ENCODE results near the gene STAC.

STAC gene

GRCh38 chr3:36511791-36512486 is 131.6 kb downstream of the STAC start:
- ATAC-seq: no peak
- Mint-ChIP-seq H3K4me3 (no peak overlapping the region), H3K27ac (no peak overlapping the region), H3K9me3 (peaks cover 0 to 12% of the 10 kb centered on the region in 2 donors), H3K4me1 (no peaks in the 10 kb centered on the region), H3K27me3 (no peaks in the 10 kb centered on the region)
- no peak for DNase-seq

DNA sequence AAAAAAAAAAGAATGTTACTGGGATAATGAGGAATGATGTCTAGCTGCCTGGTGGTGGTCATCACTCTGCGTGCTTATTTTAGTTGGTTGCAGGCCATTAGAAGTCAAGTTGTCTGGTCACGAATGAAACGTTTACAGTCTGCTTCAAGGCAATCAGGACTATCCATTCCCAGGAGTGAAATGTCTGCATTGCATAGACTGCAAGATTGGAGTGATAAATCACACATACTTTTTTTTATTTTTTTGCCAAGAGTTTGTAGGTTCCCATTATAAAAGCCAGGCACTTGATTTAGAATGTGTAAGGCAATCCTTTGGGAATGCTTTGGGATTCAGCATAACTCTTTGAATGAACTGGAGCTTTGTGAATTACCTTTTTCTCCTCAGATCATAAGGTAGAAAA is 132.3 kb downstream of the STAC start:
- Mint-ChIP-seq H3K4me3 (no peak overlapping the region), H3K27me3 (no peaks in the 10 kb centered on the region), H3K9me3 (peaks cover 0 to 12% of the 10 kb centered on the region in 2 donors), H3K27ac (no peak overlapping the region), H3K4me1 (no peaks in the 10 kb centered on the region)
- ATAC-seq (no peak), DNase-seq (no peak)

- no peaks in the 10 kb centered on the region for H3K4me1 Mint-ChIP-seq
- no peak overlapping the region for H3K4me3 Mint-ChIP-seq
- no peak for DNase-seq
- no peak for ATAC-seq
- H3K27ac Mint-ChIP-seq: no peak overlapping the region
- no peaks in the 10 kb centered on the region for H3K9me3 Mint-ChIP-seq
- H3K27me3 Mint-ChIP-seq: peaks cover 7% of the 10 kb centered on the region
Measured at GRCh38 chr3:36514171-36514570, 133.9 kb downstream of the STAC start.

DNA sequence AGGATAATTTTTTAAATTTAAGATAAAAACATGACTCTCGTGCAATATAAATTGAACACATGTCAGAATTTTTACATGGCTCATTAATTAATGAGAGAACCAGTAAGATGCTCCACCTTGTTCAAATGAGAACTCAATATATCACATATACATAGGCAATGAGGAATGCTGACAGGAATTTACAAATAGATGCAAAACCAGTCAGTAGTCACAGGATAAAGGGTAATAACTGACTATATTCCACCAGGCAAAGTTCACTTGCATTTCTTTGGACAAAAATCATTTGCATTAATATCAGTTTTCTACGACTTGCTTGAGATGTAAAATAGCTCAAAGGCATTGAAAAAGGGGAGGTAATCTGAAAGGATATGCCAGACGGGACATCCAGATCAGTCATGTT is 139.4 kb downstream of the STAC start:
- Mint-ChIP-seq H3K27ac (no peak overlapping the region), H3K9me3 (no peaks in the 10 kb centered on the region), H3K4me1 (no peaks in the 10 kb centered on the region), H3K4me3 (no peak overlapping the region), H3K27me3 (peaks cover 7% of the 10 kb centered on the region)
- no peak for DNase-seq
- ATAC-seq: no peak

- H3K27me3 Mint-ChIP-seq: peaks cover 7% of the 10 kb centered on the region
- no peak overlapping the region for H3K27ac Mint-ChIP-seq
- DNase-seq (no peak), ATAC-seq (no peak)
- no peak overlapping the region for H3K4me3 Mint-ChIP-seq
- H3K9me3 Mint-ChIP-seq: no peaks in the 10 kb centered on the region
- no peaks in the 10 kb centered on the region for H3K4me1 Mint-ChIP-seq
Measured at GRCh38 chr3:36520241-36521006, 140.1 kb downstream of the STAC start.

- Mint-ChIP-seq H3K4me3 (no peak overlapping the region), H3K27me3 (peaks cover 7% of the 10 kb centered on the region), H3K27ac (no peak overlapping the region), H3K9me3 (no peaks in the 10 kb centered on the region), H3K4me1 (no peaks in the 10 kb centered on the region)
- ATAC-seq: no peak
- DNase-seq: no peak
Measured at GRCh38 chr3:36521007-36521379, 140.7 kb downstream of the STAC start.

GRCh38 chr3:36524560-36524959 is 144.3 kb downstream of the STAC start:
- DNase-seq (no peak), ATAC-seq (no peak)
- Mint-ChIP-seq H3K4me3 (no peak overlapping the region), H3K27me3 (no peaks in the 10 kb centered on the region), H3K27ac (no peak overlapping the region), H3K4me1 (no peaks in the 10 kb centered on the region), H3K9me3 (no peaks in the 10 kb centered on the region)

- Mint-ChIP-seq H3K27ac (no peak overlapping the region), H3K9me3 (no peaks in the 10 kb centered on the region), H3K4me3 (no peak overlapping the region), H3K4me1 (no peaks in the 10 kb centered on the region), H3K27me3 (no peaks in the 10 kb centered on the region)
- DNase-seq: no peak
- no peak for ATAC-seq
Measured at GRCh38 chr3:36525115-36525801, 145.0 kb downstream of the STAC start.

GRCh38 chr3:36538136-36538749 is 157.9 kb downstream of the STAC start:
- DNase-seq: no peak
- Mint-ChIP-seq H3K27ac (no peak overlapping the region), H3K9me3 (no peaks in the 10 kb centered on the region), H3K27me3 (no peaks in the 10 kb centered on the region), H3K4me3 (no peak overlapping the region), H3K4me1 (no peaks in the 10 kb centered on the region)
- no peak for ATAC-seq

- Mint-ChIP-seq H3K27me3 (peaks cover 5% of the 10 kb centered on the region), H3K9me3 (no peaks in the 10 kb centered on the region), H3K27ac (no peak overlapping the region), H3K4me3 (no peak overlapping the region), H3K4me1 (no peaks in the 10 kb centered on the region)
- ATAC-seq (no peak), DNase-seq (no peak)
Measured at GRCh38 chr3:36540888-36541518, 160.7 kb downstream of the STAC start.

DNA sequence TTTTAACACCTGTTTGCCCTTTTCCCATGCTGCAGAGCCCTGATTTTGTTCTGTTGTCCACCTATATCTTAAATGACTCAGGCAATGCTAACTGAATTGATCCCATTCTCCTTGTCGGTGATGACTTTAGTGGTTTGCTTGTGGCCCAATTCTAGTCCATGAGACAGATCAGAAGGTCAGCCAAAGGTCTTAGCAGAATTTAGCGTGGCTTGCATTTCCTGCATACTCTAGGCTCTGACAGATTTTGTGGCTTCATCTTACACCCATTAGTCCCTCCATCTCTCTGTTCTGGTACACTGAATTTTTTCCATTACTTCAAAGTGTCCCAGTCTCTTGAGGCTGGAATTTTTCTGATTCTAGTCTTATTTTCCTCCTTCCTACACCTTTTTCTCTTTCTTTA is 161.9 kb downstream of the STAC start:
- no peak overlapping the region for H3K4me3 Mint-ChIP-seq
- H3K4me1 Mint-ChIP-seq: no peaks in the 10 kb centered on the region
- ATAC-seq: no peak
- H3K9me3 Mint-ChIP-seq: no peaks in the 10 kb centered on the region
- peaks cover 15% of the 10 kb centered on the region for H3K27me3 Mint-ChIP-seq
- DNase-seq: no peak
- H3K27ac Mint-ChIP-seq: no peak overlapping the region

GRCh38 chr3:36543276-36543997 is 163.1 kb downstream of the STAC start:
- no peak overlapping the region for H3K4me3 Mint-ChIP-seq
- no peaks in the 10 kb centered on the region for H3K4me1 Mint-ChIP-seq
- peaks cover 0 to 6% of the 10 kb centered on the region in 2 donors for H3K9me3 Mint-ChIP-seq
- DNase-seq (no peak), ATAC-seq (no peak)
- H3K27me3 Mint-ChIP-seq: peaks cover 15% of the 10 kb centered on the region
- no peak overlapping the region for H3K27ac Mint-ChIP-seq

- peak; percentile 39 for ATAC-seq
- Mint-ChIP-seq H3K4me3 (no peak overlapping the region), H3K4me1 (no peaks in the 10 kb centered on the region), H3K9me3 (peaks cover 0 to 19% of the 10 kb centered on the region in 2 donors), H3K27ac (no peak overlapping the region), H3K27me3 (peaks cover 15% of the 10 kb centered on the region)
- no peak for DNase-seq
Measured at GRCh38 chr3:36546226-36546625, 165.9 kb downstream of the STAC start.

DNA sequence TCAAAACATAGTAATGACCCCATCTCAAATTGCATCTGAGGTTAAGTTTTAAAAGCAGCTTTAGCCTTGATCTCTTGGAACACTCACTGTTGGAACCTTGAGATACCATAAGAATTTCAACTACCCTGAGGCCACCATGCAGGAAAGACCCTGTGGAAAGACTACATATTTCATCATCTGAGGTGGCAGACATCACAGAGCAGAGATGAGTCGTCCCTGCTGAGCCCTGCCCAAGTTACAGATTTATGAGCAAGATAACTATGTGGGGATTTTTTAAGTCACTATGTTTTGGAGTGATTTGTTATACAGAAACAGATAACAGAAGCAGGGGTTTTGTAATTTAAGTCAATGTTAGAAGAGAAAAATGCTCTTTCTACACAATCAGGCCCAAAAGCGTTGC is 168.4 kb downstream of the STAC start:
- H3K4me1 Mint-ChIP-seq: no peaks in the 10 kb centered on the region
- DNase-seq: no peak
- H3K9me3 Mint-ChIP-seq: peaks cover 0 to 19% of the 10 kb centered on the region in 2 donors

More for the DNA sequence above, 168.4 kb downstream of the STAC start:
- Mint-ChIP-seq H3K27ac (no peak overlapping the region), H3K27me3 (peaks cover 15% of the 10 kb centered on the region), H3K4me3 (no peak overlapping the region)
- no peak for ATAC-seq

Data from stimulated activated naive CD8-positive, alpha-beta T cell treated with anti-CD3 and anti-CD28 coated beads, Interleukin-15, amount 100 ng/mL, for 72 hours (primary cell).